PFSK-1 (cell line): ENCODE measurements around the gene KCNQ2.

Source experiments
- FOXP2 ChIP-seq: optimal IDR thresholded peaks from 2 replicates; pipeline ENCODE3; 2011; ENCODE audit warnings: borderline replicate concordance, control low read depth, inconsistent platforms; ENCODE audit not compliant: insufficient read depth; ENCODE audit errors: extremely low read length, extremely low read depth
- POLR2AphosphoS5 ChIP-seq: IDR thresholded peaks from 2 replicates; pipeline ENCODE4 v1.6.1; 2012; ENCODE audit warnings: low read depth, mild to moderate bottlenecking, control low read depth, low read length, moderate library complexity
- SIN3A ChIP-seq: IDR thresholded peaks from 2 replicates; pipeline ENCODE4 v1.6.1; 2012; ENCODE audit warnings: mild to moderate bottlenecking, low read length, moderate library complexity, borderline replicate concordance; ENCODE audit not compliant: insufficient read depth
- TAF1 ChIP-seq: IDR thresholded peaks from 2 replicates; pipeline ENCODE4 v1.6.1; 2012; ENCODE audit warnings: low read length, control low read depth, borderline replicate concordance; ENCODE audit not compliant: insufficient read depth
- TF ChIP-seq, protein P1 (sequence below), 2 experiments: IDR thresholded peaks; 2 replicates each; pipeline versions ENCODE4 v1.6.1 to v1.8.0; 2011 to 2012; ENCODE audit warnings: low read depth in 2 of 2, low read length in 2 of 2, control low read depth in 1 of 2, inconsistent platforms in 1 of 2, mild to moderate bottlenecking in 1 of 2, moderate library complexity in 1 of 2; ENCODE audit not compliant: insufficient read depth in 1 of 2

Gene KCNQ2

DNA sequence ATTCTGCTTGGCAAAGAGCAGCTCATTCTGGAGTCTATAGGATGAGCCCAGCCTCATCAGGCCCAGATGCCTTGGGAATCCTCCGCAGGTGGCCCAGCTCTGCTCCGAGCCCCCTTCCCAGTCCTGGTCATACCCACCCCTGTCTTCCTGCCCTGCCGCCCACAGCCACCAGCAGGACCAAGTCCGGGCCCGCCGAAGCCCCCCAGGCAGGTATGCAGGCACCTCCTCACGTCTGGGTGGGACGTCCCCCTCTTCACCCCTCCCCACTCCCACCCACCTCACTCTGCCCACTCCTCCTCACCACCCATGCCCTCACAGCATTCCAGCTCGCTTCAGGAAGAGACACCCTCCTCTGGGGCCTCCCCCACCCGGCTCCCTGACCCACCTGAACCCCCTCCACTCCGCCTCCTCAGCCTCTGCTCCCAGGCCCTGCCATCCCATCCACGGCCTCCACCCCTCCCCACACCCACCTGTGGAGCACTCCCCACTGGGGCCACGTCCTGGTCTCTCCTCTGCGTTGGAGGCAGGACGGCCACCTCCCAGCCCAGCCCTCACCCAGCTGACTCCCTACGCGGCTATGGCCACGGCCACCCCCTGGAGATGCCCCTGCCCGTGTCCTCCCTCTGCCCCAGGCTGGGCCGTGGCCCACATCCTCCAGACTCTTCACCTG is 43.4 kb downstream of the KCNQ2 start:
- TF ChIP-seq, protein P1, sequence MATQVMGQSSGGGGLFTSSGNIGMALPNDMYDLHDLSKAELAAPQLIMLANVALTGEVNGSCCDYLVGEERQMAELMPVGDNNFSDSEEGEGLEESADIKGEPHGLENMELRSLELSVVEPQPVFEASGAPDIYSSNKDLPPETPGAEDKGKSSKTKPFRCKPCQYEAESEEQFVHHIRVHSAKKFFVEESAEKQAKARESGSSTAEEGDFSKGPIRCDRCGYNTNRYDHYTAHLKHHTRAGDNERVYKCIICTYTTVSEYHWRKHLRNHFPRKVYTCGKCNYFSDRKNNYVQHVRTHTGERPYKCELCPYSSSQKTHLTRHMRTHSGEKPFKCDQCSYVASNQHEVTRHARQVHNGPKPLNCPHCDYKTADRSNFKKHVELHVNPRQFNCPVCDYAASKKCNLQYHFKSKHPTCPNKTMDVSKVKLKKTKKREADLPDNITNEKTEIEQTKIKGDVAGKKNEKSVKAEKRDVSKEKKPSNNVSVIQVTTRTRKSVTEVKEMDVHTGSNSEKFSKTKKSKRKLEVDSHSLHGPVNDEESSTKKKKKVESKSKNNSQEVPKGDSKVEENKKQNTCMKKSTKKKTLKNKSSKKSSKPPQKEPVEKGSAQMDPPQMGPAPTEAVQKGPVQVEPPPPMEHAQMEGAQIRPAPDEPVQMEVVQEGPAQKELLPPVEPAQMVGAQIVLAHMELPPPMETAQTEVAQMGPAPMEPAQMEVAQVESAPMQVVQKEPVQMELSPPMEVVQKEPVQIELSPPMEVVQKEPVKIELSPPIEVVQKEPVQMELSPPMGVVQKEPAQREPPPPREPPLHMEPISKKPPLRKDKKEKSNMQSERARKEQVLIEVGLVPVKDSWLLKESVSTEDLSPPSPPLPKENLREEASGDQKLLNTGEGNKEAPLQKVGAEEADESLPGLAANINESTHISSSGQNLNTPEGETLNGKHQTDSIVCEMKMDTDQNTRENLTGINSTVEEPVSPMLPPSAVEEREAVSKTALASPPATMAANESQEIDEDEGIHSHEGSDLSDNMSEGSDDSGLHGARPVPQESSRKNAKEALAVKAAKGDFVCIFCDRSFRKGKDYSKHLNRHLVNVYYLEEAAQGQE (IDR thresholded peaks at IDR 0.05; ENCODE audit: insufficient read depth in 1 of 2, low read depth in 2 of 2, low read length in 2 of 2), result no peak
- TF ChIP-seq SIN3A, result no peak
- TF ChIP-seq POLR2AphosphoS5, result no peak
- no peak for TF ChIP-seq FOXP2

DNA sequence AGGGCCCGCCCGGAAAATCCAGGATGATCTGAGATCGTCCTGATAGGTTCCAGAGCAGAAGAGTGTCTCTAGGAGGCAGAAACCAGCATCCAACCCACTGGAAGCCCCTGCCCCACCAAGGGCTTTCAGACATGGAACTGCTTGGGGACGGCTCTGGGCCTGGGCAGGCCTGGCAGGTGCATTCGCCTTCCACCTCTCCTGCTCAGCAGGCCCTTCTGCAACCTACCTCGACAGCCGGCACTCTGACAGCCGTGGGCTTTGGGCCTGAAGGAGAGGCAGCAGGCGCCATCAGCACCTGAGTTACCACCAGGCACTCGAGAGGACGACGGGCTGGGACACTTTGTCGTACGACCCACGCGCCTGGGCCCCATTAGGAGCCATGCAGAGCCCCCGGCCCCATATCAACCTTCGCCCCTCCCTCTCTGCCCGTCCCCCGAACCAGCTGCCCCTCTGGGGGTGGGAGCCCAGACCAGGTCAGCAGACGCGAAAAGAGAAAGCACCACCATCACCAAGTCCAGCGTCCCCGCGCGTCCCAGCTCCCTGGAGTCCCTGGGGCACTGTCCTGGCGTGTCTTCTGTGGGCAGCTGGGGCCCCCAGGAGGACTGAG is 44.6 kb downstream of the KCNQ2 start:
- no peak for TF ChIP-seq TAF1
- no peak for TF ChIP-seq FOXP2
- TF ChIP-seq, protein P1 (IDR thresholded peaks at IDR 0.05; ENCODE audit: insufficient read depth in 1 of 2, low read depth in 2 of 2, low read length in 2 of 2), result no peak
- TF ChIP-seq SIN3A, result no peak
- TF ChIP-seq POLR2AphosphoS5, result no peak

DNA sequence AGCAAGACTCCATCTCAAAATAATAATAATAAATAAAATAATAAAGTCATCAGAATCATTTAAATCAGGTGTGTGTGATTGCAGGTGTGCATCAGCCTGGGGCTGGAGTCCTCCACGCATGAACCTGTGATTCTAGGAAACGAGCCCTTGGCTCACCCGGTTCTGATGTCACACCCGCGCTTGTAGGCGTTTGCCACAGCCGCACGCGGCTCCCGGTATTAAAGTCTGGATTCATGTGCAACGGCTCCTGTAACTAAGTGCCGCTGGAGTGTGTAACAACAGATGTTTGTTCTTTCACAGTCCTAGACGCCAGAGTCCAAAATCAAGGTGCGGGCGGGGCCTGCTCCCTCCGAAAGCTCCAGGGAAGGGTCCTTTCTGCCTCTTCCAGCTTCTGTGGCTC is 45.2 kb downstream of the KCNQ2 start:
- TF ChIP-seq FOXP2 (no peak), POLR2AphosphoS5 (no peak), SIN3A (no peak), TAF1 (no peak)
- TF ChIP-seq, protein P1 (IDR thresholded peaks at IDR 0.05; ENCODE audit: insufficient read depth in 1 of 2, low read depth in 2 of 2, low read length in 2 of 2), result no peak

DNA sequence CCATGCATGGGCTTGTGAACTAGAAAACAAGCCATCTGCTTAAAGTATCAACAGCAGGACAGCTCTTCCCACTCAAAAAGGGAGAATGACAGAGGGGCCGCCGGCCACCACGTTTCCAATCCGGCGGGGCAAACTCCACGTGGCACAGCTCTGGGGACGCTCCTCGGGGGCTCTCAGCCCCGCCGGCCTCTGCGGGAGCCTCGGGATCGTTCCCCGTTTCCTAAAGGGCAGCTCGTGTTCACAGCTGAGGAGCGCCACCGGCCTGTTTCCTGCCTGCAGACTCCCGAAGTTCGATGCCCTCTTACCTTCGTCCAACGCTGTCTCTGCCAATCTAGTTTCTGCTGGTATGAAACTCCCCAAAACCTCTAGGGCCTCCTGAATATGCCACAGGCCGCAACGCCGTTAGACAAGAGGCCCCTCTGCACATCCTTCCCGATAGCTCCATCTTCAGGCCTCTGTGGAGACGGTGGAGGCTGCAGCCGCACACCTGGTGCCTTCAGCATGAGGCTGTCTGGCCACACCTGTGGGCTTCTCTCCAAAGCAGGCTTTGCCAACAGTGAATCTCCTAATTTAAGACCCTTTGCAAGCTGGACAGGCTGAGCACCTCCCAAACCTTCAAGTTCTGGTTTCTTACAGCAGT is 46.5 kb downstream of the KCNQ2 start:
- TF ChIP-seq, protein P1 (IDR thresholded peaks at IDR 0.05; ENCODE audit: insufficient read depth in 1 of 2, low read depth in 2 of 2, low read length in 2 of 2), result no peak
- TF ChIP-seq FOXP2 (no peak), POLR2AphosphoS5 (no peak), SIN3A (no peak), TAF1 (no peak)

DNA sequence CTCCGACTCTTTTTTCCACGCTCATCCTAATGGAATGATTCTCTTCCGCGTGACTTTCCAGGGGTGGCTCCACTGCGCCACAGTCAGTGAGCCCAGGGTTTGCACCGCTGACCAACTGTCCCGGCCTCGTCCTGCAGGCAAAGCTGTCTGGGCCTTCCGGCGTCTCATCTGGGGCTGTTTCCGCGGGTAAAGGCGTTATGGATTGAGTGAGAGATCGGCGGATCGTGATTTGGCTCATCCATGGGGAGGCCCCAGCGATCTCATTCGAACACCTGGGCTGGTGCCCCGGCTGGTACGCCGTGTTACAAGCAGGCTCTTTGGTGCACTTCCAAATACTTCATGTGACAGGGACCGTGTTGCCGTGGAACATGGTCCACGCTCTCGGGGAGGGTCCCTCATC is 47.8 kb downstream of the KCNQ2 start:
- TF ChIP-seq TAF1, result no peak
- TF ChIP-seq, protein P1 (IDR thresholded peaks at IDR 0.05; ENCODE audit: insufficient read depth in 1 of 2, low read depth in 2 of 2, low read length in 2 of 2), result no peak
- TF ChIP-seq POLR2AphosphoS5, result no peak
- no peak for TF ChIP-seq FOXP2
- TF ChIP-seq SIN3A, result no peak
